Upper lobe of left lung (tissue), 6 donors: ENCODE data around the gene FAM53B. TPM values are rescaled to one million over a fixed set of nuclear protein-coding genes. Genes with fewer than 3 reads are reported as not detected.

Experiments
- ATAC-seq, 2 donors: fragments of 200-7000 bp; cut with Tn5 transposase; one replicate each; pipeline ENCODE4 v1.9.1; 2022; ENCODE audit warnings: mild to moderate bottlenecking in 2 of 2, moderate library complexity in 2 of 2; ENCODE audit not compliant: low FRiP score in 2 of 2
- DNase-seq, 2 donors: peaks; one replicate each; pipeline ENCODE4 v3.0.0-alpha.2; 2019 to 2020
- H3K27ac ChIP-seq, 4 donors: fragments of 200-600 bp; sonication (generic); one replicate each; pipeline ENCODE4 v1.5.1; 2016 to 2019
- H3K27me3 ChIP-seq, 4 donors: fragments of 200-600 bp; sonication (generic); one replicate each; pipeline ENCODE4 v1.5.1; 2017 to 2019
- H3K36me3 ChIP-seq, 4 donors: fragments of 200-600 bp; sonication (generic); one replicate each; pipeline ENCODE4 v1.5.1; 2016 to 2019
- H3K4me1 ChIP-seq, 4 donors: fragments of 200-600 bp; sonication (generic); one replicate each; pipeline ENCODE4 v1.5.1; 2018 to 2019
- H3K4me3 ChIP-seq, 4 donors: fragments of 200-600 bp; sonication (generic); one replicate each; pipeline ENCODE4 v1.5.1; 2017 to 2019; ENCODE audit warnings: mild to moderate bottlenecking in 2 of 4, moderate library complexity in 1 of 4
- H3K9me3 ChIP-seq, 4 donors: fragments of 200-600 bp; sonication (generic); one replicate each; pipeline ENCODE4 v1.5.1; 2018 to 2019
- CTCF ChIP-seq, 6 experiments: fragments of 450-650 bp in 4 of 6; fragments of 200-600 bp in 2 of 6; sonication (generic) in 2 of 6; IDR thresholded peaks; one replicate each; pipeline ENCODE4 v1.5.1; 2016 to 2019; ENCODE audit warnings: antibody characterized with exemption in 6 of 6
- EP300 ChIP-seq, 4 donors: sonication (generic); formaldehyde crosslinking; IDR thresholded peaks; one replicate each; pipeline ENCODE4 v1.5.1; 2017; ENCODE audit warnings: antibody characterized with exemption in 4 of 4, control low read depth in 2 of 4
- POLR2A ChIP-seq, 4 donors: fragments of 450-650 bp; IDR thresholded peaks; one replicate each; pipeline ENCODE4 v1.5.1; 2016 to 2017; ENCODE audit warnings: antibody characterized with exemption in 4 of 4, mild to moderate bottlenecking in 2 of 4
- POLR2AphosphoS5 ChIP-seq, 2 donors: sonication (generic); formaldehyde crosslinking; IDR thresholded peaks; one replicate each; pipeline ENCODE4 v1.5.1; 2017; ENCODE audit warnings: antibody characterized with exemption in 2 of 2
- WGBS, 2 donors: methylation state at CpG; one replicate each; pipeline ENCODE4 v1.1.5; 2017 to 2018; 5-methylcytosine and 5-hydroxymethylcytosine counted together
- total RNA-seq, 6 donors: library from RNA; depleted of rRNA in 4 of 6; stranded (reverse); fragments of >200 nt in 4 of 6; gene quantifications; one replicate each; pipeline versions ENCODE4 v1.1.0 to v1.2.1, GENCODE V29; 2016 to 2021
- donor health status: DM: no; HTN: no; CAD: no; lungs with moderate emphysema.
- donor health status: DM: no; HTN: yes; CAD: no; lungs with severe emphysema.

Gene FAM53B
- total RNA-seq, 6 donors from 2014 or later, result 35.8 to 62.5 (median 47.8) TPM

- H3K27ac ChIP-seq, result no peak overlapping the region
- no peak overlapping the region for H3K4me3 ChIP-seq
- no peaks in the 10 kb centered on the region for H3K9me3 ChIP-seq
- no peaks in the 10 kb centered on the region for H3K36me3 ChIP-seq
- TF ChIP-seq POLR2A (IDR thresholded peaks at IDR 0.05) (no peak), CTCF (IDR thresholded peaks at IDR 0.05) (no peak), POLR2AphosphoS5 (IDR thresholded peaks at IDR 0.05) (no peak), EP300 (IDR thresholded peaks at IDR 0.05) (no peak)
- peaks cover 0 to 2% (median 1%) of the 10 kb centered on the region in 4 donors for H3K4me1 ChIP-seq
- WGBS, 2 donors, result 79 to 89% methylated on average over 17 to 25 of the region's 31 CpGs
- no peak for ATAC-seq
- peak in 1 of 2 donors; percentile 74 for DNase-seq
- no peaks in the 10 kb centered on the region for H3K27me3 ChIP-seq
Measured at GRCh38 chr10:124605856-124606812, 138.0 kb downstream of the FAM53B start.

- TF ChIP-seq EP300 (IDR thresholded peaks at IDR 0.05) (no peak), CTCF (IDR thresholded peaks at IDR 0.05) (no peak), POLR2AphosphoS5 (IDR thresholded peaks at IDR 0.05) (no peak), POLR2A (IDR thresholded peaks at IDR 0.05) (no peak)
- H3K27me3 ChIP-seq, result no peaks in the 10 kb centered on the region
- no peak overlapping the region for H3K27ac ChIP-seq
- no peaks in the 10 kb centered on the region for H3K4me1 ChIP-seq
- H3K4me3 ChIP-seq, result no peak overlapping the region
- DNase-seq (no peak), ATAC-seq (no peak)
- WGBS, 2 donors, result 89 to 90% methylated on average over 4 to 5 of the region's 5 CpGs
- no peaks in the 10 kb centered on the region for H3K36me3 ChIP-seq
- no peaks in the 10 kb centered on the region for H3K9me3 ChIP-seq
Measured at GRCh38 chr10:124605481-124605855, 138.7 kb downstream of the FAM53B start.

- TF ChIP-seq EP300 (IDR thresholded peaks at IDR 0.05), result no peak
- TF ChIP-seq POLR2A (IDR thresholded peaks at IDR 0.05), result no peak
- TF ChIP-seq POLR2AphosphoS5 (IDR thresholded peaks at IDR 0.05), result no peak
- TF ChIP-seq CTCF (IDR thresholded peaks at IDR 0.05), result no peak
Measured at GRCh38 chr10:124605001-124605370, 139.2 kb downstream of the FAM53B start.

GRCh38 chr10:124604214-124605000 lies 139.8 kb downstream of the FAM53B start:
- 83 to 92% methylated on average over 9 to 14 of the region's 22 CpGs for WGBS, 2 donors
- ATAC-seq, result no peak
- TF ChIP-seq CTCF (IDR thresholded peaks at IDR 0.05), result no peak
- no peak for TF ChIP-seq POLR2A (IDR thresholded peaks at IDR 0.05)
- no peak for TF ChIP-seq POLR2AphosphoS5 (IDR thresholded peaks at IDR 0.05)
- no peak for TF ChIP-seq EP300 (IDR thresholded peaks at IDR 0.05)
- Histone ChIP-seq H3K27me3 (no peaks in the 10 kb centered on the region), H3K9me3 (no peaks in the 10 kb centered on the region), H3K4me1 (no peaks in the 10 kb centered on the region), H3K27ac (no peak overlapping the region), H3K36me3 (no peaks in the 10 kb centered on the region), H3K4me3 (no peak overlapping the region)
- no peak for DNase-seq

More at GRCh38 chr10:124605001-124605370, 139.2 kb downstream of the FAM53B start:
- no peak for ATAC-seq
- Histone ChIP-seq H3K4me1 (no peaks in the 10 kb centered on the region), H3K36me3 (no peaks in the 10 kb centered on the region), H3K27ac (no peak overlapping the region), H3K4me3 (no peak overlapping the region), H3K27me3 (no peaks in the 10 kb centered on the region), H3K9me3 (no peaks in the 10 kb centered on the region)
- no peak for DNase-seq
- 77 to 82% methylated on average over 5 to 8 of the region's 8 CpGs for WGBS, 2 donors
